C4-2B (cell line): ENCODE results near the gene FAS.

Experiments
- CTCF ChIP-seq: fragments of 450-650 bp; conservative IDR thresholded peaks from 2 replicates; pipeline ENCODE4 v1.5.1; 2017; ENCODE audit warnings: mild to moderate bottlenecking
- ZFX ChIP-seq: fragments of 450-650 bp; IDR thresholded peaks from 2 replicates; pipeline ENCODE4 v1.6.1; 2017

GRCh38 chr10:89029181-89029580, 38.6 kb downstream of the FAS start:
- TF ChIP-seq CTCF (no peak), ZFX (no peak)
